Right renal cortex interstitium (tissue), 3 donors: ENCODE results near the gene KCNRG. TPM values are rescaled to one million over a fixed set of nuclear protein-coding genes. Genes with fewer than 3 reads are reported as not detected.
A peak's percentile ranks its signal among the peaks of the same experiment; 100 is the strongest.
"Not testable (repeated sequence)": the region's sequence is repeated elsewhere in the genome, so short reads cannot be mapped to it uniquely, and the experiment has no call there.

Source experiments
- DNase-seq, 3 donors: peaks; one replicate each; pipeline ENCODE4 v3.0.0-alpha.2; 2013; ENCODE audit warnings: low read depth in 3 of 3, low spot score in 2 of 3
- polyA plus RNA-seq, 3 donors: library from polyadenylated mRNA; unstranded; fragments of 120-200 nt; gene quantifications; one replicate each; pipeline ENCODE4 v1.2.1, GENCODE V29; 2013; ENCODE audit not compliant: insufficient read length in 3 of 3

Gene KCNRG
- polyA plus RNA-seq: 1 to 10 TPM; 1.8 to 2.0 (median 1.9) TPM

GRCh38 chr13:50015258-50015657 is at the start of gene KCNRG:
Gene KCNRG (plus strand): TSS chr13:50015444. CDS start chr13:50015494, 50 bp downstream.
- no peak for DNase-seq

DNA sequence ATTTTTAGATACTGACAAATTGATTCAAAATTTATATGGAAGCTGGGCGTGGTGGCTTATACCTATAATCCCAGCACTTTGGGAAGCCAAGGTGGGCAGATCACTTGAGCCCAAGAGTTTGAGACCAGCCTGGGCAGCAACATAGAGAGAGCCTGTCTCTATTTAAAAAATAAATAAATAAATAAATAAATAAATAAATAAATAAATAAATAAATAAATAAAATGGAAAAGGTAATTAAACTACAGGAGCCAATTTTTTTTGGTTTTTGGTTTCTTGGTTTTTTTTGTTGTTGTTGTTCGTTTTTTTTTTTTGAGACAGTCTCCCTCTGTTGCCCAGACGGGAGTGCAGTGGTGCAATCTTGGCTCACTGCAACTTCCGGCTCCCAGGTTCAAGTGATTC is 47.8 kb upstream of the KCNRG start:
- DNase-seq: no peak

GRCh38 chr13:49972709-49973108 is 42.5 kb upstream of the KCNRG start:
- DNase-seq: no peak

GRCh38 chr13:49975826-49976225 is 39.4 kb upstream of the KCNRG start:
- DNase-seq: no peak

DNA sequence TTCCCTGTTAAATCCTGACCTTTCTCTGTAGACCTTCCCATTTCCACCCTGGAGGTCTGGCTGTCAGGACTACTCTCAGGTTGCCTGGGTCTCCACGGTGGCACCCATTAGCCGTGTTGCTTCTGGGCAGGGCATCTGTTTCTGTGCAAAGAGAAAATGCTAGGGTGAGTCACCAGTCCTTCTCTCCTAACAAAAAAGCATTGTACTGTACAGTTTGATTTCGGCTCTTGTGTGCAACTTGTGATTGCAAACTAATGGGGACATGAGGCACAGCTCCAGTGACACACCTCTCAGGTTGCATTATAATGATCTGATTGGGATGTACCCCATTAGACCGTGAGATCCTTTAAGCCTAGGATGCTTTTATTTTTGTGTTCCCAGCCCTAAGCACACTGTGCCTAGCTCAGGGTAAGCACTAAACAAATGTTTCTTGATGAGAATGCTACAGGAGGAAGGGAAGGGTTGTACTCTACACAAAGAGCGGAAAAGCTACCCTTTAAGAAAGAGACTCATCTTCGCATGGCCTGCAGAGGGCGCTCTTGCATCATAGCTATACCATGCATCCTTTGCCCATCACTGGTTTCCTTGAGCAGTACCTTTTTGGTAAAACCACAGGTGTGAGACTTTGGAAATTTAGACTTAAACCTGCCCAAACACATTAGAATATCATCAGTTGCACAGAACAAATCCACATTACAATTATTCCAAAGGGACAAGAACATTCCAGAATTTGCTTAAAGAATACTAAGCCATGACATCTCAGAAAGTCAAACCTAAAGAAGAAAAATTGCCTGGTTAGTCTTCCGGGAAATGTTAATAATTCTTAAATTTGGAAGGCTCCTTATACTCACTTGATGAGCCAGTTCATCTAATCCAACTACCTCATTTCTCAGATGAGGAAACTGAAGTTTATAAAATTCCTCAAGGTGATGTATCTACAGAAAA is 38.7 kb upstream of the KCNRG start:
- DNase-seq: peak in 2 of 3 donors; percentile 47 to 48

- DNase-seq: no peak
Observed at GRCh38 chr13:49977992-49978391, 37.3 kb upstream of the KCNRG start.

DNA sequence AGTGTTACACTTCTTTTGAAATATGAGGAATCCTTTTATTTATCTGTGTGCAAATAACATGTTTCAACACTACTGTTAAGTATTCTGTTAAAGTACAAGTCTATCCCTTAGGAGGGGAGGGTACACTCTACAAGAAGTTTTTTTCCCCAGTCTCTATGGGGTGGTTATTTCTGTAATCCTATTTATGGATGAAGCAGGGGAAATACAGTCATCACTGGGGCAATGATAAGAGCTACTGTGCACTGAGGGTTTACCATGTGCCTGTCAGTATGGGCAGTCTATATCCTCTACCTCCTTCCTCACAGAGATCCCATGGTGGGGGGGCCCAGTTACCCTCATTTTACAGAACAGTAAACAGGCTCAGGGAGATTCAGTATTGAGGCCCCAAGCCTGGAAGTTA is 35.0 kb upstream of the KCNRG start:
- no peak for DNase-seq

- no peak for DNase-seq
Observed at GRCh38 chr13:49985129-49985528, 30.1 kb upstream of the KCNRG start.

- DNase-seq: no peak
Observed at GRCh38 chr13:49986471-49986870, 28.8 kb upstream of the KCNRG start.

DNA sequence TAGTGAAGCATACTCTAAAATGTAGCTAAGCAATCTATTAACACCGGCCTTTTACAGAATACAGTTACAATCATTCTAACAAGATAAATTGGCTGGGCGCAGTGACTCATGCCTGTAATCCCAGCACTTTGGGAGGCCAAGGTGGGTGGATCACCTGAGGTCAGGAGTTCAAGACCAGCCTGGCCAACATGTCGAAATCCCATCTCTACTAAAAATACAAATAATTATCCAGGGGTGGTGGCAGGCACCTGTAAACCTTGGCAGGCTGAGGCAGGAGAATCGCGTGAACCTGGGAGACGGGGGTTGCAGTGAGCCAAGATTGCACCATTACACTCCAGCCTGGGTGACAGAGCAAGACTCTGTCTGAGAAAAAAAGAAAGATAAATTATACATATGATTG is 24.6 kb upstream of the KCNRG start:
- DNase-seq: not testable (repeated sequence)

DNA sequence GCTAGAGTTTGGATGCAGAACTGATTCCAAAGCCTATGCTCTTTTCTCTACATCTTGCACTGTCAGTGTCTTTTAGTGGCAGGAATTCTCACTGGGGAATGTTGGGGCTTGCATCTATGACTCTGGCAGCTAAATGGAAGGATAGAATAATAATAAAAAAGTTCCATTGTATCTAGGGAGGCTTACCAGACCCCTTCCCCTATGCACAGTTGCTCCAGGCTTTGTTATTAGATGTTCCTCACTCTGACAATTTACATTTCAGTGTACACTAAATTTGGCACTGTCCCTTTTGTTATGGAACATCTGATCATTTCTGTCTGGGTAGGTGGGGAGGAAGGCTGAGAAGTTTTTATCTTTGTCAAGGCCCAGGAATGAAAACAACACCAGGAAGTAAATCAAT is 22.1 kb upstream of the KCNRG start:
- no peak for DNase-seq

DNA sequence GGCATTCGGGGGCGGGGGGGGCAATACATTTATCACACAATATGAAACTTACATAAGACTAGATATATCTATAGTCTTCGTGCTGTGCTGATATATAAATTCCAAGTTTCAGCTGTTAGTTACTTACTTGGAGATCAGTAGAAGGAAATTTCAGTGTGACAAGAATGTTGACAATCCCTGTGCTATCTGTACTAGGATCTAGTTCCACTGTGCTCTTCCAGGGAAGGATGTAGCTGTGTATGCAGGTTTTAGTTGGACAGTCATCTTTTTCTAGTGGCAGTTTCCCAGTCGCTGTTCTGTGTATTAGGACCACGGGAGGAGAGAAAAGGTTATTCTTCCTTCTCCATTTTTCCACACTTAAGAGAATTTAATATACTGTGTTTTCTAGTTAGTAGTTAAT is 21.6 kb upstream of the KCNRG start:
- no peak for DNase-seq

GRCh38 chr13:49995625-49996101 is 19.6 kb upstream of the KCNRG start:
- peak in 2 of 3 donors; percentile 16 to 36 for DNase-seq

DNA sequence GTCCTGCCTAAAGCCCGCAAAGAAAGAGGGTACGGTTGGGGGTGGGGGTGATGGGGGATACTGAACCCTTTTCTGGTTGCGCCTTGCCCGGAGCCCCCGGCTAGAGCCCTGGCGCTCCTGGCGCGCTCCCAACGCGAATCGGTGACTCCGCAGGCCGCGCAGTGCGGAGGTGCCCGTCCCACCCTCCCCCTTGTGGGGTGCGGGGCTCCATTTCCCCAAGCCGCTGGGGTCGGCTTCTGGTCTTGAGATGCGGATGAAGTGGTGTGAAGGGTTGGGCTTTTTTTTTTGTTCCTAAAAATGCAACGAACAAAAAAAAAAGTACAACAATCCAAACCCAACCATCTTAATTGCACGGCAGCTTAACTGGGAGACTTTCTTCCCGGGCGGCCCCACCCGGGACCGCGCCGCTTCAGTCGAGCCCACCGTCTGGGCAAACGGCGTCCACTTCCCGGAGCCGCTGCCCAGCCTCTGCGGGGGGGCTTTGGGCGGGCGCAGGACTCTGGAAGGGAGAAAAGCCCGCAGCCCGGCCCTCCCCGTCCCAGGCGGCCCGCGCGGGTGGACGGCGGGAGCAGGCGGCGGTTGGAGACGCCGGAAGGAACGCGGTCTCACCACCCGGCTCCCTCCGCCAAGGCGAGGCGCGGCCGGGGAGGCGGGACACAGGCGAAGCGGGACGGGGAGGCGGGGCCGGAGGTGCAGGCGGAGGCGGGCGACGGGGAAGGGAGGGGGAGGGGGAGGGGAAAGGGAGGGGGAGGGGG is 18.9 kb upstream of the KCNRG start:
- peak; percentile 50 to 82 (median 80) for DNase-seq

DNA sequence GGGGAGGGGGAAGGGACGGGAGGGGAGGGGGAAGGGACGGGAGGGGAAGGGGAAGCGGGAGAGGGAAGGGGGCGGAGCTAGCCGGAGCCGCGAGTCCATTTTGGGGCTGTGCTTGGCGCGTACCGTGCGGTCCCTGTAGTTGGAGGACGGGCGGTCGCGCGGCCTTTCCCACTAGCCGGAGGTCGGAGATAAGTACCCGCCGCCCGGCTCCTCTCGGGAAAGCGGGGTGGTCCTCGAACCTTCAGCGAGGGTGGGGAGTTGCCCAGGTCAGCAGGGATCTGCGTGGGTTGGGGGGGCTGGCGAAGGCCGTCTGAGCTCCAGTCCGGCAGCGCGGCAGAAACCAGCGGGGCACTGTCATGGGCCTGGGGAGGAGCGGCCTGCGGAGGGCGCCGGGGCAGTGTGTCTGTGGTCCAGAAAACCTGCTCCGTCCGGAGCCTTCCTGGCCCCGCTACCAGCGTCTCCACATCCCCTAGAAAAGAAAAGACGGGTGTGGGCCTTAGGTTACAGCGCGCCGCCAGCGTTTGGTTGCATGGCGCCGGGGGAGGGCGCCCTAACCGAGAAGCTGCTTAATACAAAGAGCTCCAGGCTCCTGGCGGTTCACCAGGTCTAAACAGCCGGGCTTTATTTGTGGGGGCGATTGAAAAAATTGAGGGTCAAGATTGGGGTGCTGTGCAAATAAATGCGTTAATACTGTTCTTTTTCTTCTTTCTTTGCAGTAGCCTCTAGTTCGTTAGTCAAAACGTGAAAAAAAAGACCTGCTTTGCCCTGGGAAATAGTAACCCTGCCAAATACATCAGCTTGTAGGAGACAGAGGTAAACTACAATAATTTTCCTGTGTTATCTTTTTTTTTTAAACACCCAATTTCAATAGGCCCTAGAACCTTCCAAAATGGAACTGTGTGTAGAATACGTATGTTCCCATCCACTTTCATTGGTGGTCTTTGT is 18.0 kb upstream of the KCNRG start, which contains the start of gene TRIM13:
Gene TRIM13 (plus strand): TSS at position 92 of the 945 bp plus-strand sequence. CDS start 14,899 bp downstream, outside the sequence.
- DNase-seq: peak; percentile 76 to 85 (median 83)

DNA sequence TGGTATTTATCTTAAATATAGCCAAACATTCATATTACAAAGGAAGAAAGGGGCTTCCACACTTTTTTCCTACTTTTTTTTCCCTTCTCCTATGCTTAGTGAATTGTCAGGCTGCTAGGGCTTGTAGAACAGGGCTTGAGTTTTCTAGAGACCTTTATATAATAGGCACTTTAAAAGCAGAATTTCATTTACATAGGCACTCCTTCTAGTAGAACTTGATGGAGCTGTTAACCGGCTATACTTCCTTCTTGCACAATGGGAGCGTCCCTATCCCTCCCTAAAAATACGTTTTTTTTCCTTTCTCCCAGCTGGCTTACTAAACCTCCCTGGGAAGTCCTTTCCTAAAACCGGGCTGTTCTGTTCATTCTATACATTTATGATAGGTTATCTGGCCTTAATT is 17.3 kb upstream of the KCNRG start:
- no peak for DNase-seq

DNA sequence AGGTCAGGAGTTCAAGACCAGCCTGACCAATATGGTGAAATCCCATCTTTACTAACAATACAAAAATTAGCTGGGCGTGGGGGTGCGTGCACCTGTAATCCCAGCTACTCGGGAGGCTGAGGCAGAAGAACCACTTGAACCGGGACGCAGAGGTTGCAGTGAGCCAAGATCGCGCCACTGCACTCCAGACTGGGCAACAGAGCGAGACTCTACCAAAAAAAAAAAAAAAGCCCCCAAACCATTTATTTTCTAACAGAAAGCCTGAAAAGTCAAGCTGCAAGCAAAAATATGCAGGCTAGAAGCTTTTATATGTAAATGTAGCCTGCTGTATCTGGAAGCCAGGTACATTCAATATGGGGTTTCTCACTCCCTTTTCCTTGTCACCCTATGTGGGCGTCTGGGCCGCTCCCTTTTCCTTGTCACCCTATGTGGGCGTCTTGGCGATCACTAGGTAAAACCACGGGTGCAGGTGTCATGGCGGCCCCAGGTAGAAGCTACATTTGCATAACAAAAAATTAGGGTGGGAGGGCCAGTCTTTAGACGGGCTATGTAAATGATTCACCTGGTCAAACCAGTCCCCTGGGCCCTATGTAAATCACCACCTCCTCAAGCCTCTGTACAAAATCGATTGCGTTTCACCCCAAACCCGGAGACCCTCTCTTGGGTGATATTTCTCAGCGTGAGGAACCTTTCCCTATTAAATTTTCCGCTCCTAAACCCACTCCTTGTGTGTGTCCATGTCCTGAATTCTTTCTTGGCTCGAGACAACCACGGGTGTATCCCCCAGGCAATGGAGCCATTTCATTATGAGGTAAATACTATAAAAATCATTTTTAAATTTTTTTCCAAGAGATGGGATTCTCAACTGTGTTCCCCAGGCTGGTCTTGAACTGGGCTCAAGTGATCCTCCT is 16.3 kb upstream of the KCNRG start:
- DNase-seq: no peak

- DNase-seq: no peak
Observed at GRCh38 chr13:50001287-50001686, 14.0 kb upstream of the KCNRG start.
